ENCODE data around the gene EYS. TPM values are rescaled to one million over a fixed set of nuclear protein-coding genes. Genes with fewer than 3 reads are reported as not detected.

Gene EYS
- total RNA-seq, 5 donors from 2014 or later (not counting 1 experiment from before 2014, with no cell fraction given) = not detected

DNA sequence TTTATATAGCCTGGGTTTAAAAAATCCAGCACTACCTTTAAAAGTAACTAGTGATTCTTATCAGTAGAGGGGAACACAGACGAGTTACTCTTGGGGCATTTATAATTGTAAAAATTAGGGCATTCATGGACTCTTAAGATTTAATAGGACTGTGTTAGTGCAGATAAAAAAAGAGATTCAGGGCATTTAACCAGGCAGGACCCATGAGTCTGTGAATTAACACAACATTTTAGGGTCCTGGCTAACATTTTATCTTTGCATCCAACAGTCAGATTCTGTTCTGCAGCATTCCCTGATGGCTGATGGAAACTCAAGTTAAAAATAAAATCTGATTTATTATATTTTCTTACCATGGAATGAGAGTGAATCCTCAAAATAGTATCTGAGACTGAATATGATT lies 1297.1 kb downstream of the EYS start:
- H3K27ac ChIP-seq (ENCODE audit: low read length) = no peak overlapping the region
- no peaks in the 10 kb centered on the region for H3K4me1 ChIP-seq (ENCODE audit: control insufficient read depth in 1 of 2, extremely low read depth in 1 of 2, insufficient read depth in 2 of 2, low read length in 2 of 2)
- H3K36me3 Mint-ChIP-seq = no peaks in the 10 kb centered on the region
- ATAC-seq (replicated peaks in 1 of 4) (no peak), DNase-seq (no peak)
- no peak overlapping the region for H3K4me3 ChIP-seq (ENCODE audit: control insufficient read depth in 1 of 2, extremely low read depth in 1 of 2, low read length in 1 of 2)
- no peaks in the 10 kb centered on the region for H3K9me3 ChIP-seq
- peaks cover 11 to 13% (median 11%) of the 10 kb centered on the region in 3 donors for H3K9me3 Mint-ChIP-seq
- ChIA-PET POLR2A (no interaction called here), CTCF (no interaction called here)
- no peaks in the 10 kb centered on the region for H3K27me3 ChIP-seq (replicated peaks in 1 of 2; ENCODE audit: control insufficient read depth in 2 of 2, extremely low read depth in 1 of 2, insufficient read depth in 2 of 2, low read length in 1 of 2)
- WGBS (ENCODE audit: insufficient coverage) = 33% methylated on average over 1 of the region's 1 CpG
- H3K27me3 Mint-ChIP-seq = no peaks in the 10 kb centered on the region
- H3K27ac Mint-ChIP-seq = no peak overlapping the region
- no peaks in the 10 kb centered on the region for H3K36me3 ChIP-seq (ENCODE audit: control insufficient read depth in 2 of 2, extremely low read depth in 1 of 2, insufficient read depth in 1 of 2, low read length in 1 of 2)
- H3K4me1 Mint-ChIP-seq = no peaks in the 10 kb centered on the region
- H3K4me3 Mint-ChIP-seq = no peak overlapping the region

DNA sequence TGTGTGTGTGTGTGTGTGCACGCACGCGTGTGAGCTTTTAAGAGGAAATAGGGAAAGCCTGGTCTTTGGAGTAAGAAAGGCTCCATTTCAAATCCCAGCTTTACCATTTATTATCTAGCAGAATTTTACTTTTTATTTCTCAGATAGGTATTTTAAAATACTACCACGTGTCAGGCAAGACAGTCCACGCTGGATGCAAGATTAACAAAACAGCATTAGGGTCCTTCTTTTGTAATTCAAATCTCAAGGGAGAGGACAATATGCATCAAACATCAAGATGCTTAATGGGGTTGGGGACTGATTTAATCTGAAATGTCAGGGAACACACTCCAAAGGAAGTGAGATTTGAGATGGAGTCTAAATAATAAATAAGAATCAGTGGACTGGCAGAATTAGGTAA lies 1302.6 kb downstream of the EYS start:
- ATAC-seq (replicated peaks in 1 of 4) (no peak), DNase-seq (no peak)
- H3K27ac ChIP-seq (ENCODE audit: low read length) = no peak overlapping the region
- no peak overlapping the region for H3K27ac Mint-ChIP-seq
- no peak overlapping the region for H3K4me3 ChIP-seq (ENCODE audit: control insufficient read depth in 1 of 2, extremely low read depth in 1 of 2, low read length in 1 of 2)
- no CpG with 5 or more reads among the region's 5 CpGs for WGBS (ENCODE audit: insufficient coverage)
- no peaks in the 10 kb centered on the region for H3K4me1 Mint-ChIP-seq
- ChIA-PET POLR2A (no interaction called here), CTCF (no interaction called here)
- H3K9me3 Mint-ChIP-seq = peaks cover 5 to 18% (median 11%) of the 10 kb centered on the region in 3 donors
- H3K4me1 ChIP-seq (ENCODE audit: control insufficient read depth in 1 of 2, extremely low read depth in 1 of 2, insufficient read depth in 2 of 2, low read length in 2 of 2) = no peaks in the 10 kb centered on the region
- H3K27me3 Mint-ChIP-seq = no peaks in the 10 kb centered on the region
- H3K36me3 Mint-ChIP-seq = no peaks in the 10 kb centered on the region
- H3K9me3 ChIP-seq = no peaks in the 10 kb centered on the region
- no peaks in the 10 kb centered on the region for H3K27me3 ChIP-seq (replicated peaks in 1 of 2; ENCODE audit: control insufficient read depth in 2 of 2, extremely low read depth in 1 of 2, insufficient read depth in 2 of 2, low read length in 1 of 2)
- no peaks in the 10 kb centered on the region for H3K36me3 ChIP-seq (ENCODE audit: control insufficient read depth in 2 of 2, extremely low read depth in 1 of 2, insufficient read depth in 1 of 2, low read length in 1 of 2)
- no peak overlapping the region for H3K4me3 Mint-ChIP-seq

DNA sequence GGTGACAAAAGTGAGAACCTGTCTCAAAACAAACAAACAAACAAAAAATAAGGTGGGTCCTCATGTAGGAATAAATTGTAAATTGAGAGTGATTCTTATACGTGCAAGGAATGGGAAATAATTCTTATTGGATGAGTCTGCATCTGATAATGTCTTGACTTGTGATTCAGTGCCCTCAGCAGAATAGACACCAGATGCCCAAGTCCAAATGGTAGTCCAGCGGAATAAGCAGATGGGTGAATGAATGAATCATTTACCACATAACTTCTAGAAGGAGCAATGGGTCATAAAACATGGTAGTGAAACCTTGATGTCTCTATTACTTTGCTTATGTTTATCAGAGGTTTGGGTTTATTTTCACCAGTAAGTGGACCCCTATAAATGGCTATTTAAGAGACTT lies 1323.7 kb downstream of the EYS start:
- peaks cover 4 to 16% (median 16%) of the 10 kb centered on the region in 3 donors for H3K9me3 Mint-ChIP-seq
- H3K36me3 ChIP-seq (ENCODE audit: control insufficient read depth in 2 of 2, extremely low read depth in 1 of 2, insufficient read depth in 1 of 2, low read length in 1 of 2) = no peaks in the 10 kb centered on the region
- no peak overlapping the region for H3K4me3 ChIP-seq (ENCODE audit: control insufficient read depth in 1 of 2, extremely low read depth in 1 of 2, low read length in 1 of 2)
- no peak for ATAC-seq (replicated peaks in 1 of 4)
- no peaks in the 10 kb centered on the region for H3K4me1 Mint-ChIP-seq
- WGBS (ENCODE audit: insufficient coverage) = no CpG with 5 or more reads among the region's 2 CpGs
- DNase-seq = no peak
- H3K27ac Mint-ChIP-seq = no peak overlapping the region
- H3K27ac ChIP-seq (ENCODE audit: low read length) = no peak overlapping the region
- H3K36me3 Mint-ChIP-seq = no peaks in the 10 kb centered on the region
- H3K4me1 ChIP-seq (ENCODE audit: control insufficient read depth in 1 of 2, extremely low read depth in 1 of 2, insufficient read depth in 2 of 2, low read length in 2 of 2) = no peaks in the 10 kb centered on the region
- H3K27me3 Mint-ChIP-seq = no peaks in the 10 kb centered on the region
- CTCF ChIA-PET = no interaction called here
- POLR2A ChIA-PET = no interaction called here
- H3K4me3 Mint-ChIP-seq = no peak overlapping the region
- H3K9me3 ChIP-seq = no peaks in the 10 kb centered on the region
- H3K27me3 ChIP-seq (replicated peaks in 1 of 2; ENCODE audit: control insufficient read depth in 2 of 2, extremely low read depth in 1 of 2, insufficient read depth in 2 of 2, low read length in 1 of 2) = no peaks in the 10 kb centered on the region

DNA sequence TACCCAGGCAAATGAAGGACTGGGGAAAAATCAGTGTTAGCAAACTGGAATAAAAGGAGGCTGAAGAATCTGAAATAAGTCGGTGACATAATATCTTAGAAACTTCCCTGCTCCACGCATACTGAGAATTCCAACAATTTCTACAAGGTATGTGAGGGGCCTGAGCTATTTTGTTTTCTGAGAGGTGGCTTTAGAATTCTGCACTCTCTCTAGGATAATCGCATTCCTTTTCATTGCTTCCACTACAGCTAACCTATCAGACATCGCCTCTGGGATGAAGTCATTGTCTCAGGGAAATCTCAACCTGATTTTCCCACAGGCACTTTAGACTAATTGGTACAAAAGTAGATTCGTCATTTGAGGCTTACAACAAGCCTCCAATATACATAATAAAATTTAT lies 1330.6 kb downstream of the EYS start:
- no peak overlapping the region for H3K27ac ChIP-seq (ENCODE audit: low read length)
- no CpG with 5 or more reads among the region's 5 CpGs for WGBS (ENCODE audit: insufficient coverage)
- Mint-ChIP-seq H3K36me3 (no peaks in the 10 kb centered on the region), H3K27ac (no peak overlapping the region), H3K27me3 (no peaks in the 10 kb centered on the region), H3K4me1 (no peaks in the 10 kb centered on the region), H3K4me3 (no peak overlapping the region), H3K9me3 (peaks cover 18 to 27% (median 18%) of the 10 kb centered on the region in 3 donors)
- H3K27me3 ChIP-seq (replicated peaks in 1 of 2; ENCODE audit: control insufficient read depth in 2 of 2, extremely low read depth in 1 of 2, insufficient read depth in 2 of 2, low read length in 1 of 2) = no peaks in the 10 kb centered on the region
- no peaks in the 10 kb centered on the region for H3K4me1 ChIP-seq (ENCODE audit: control insufficient read depth in 1 of 2, extremely low read depth in 1 of 2, insufficient read depth in 2 of 2, low read length in 2 of 2)
- no peaks in the 10 kb centered on the region for H3K9me3 ChIP-seq
- no peak overlapping the region for H3K4me3 ChIP-seq (ENCODE audit: control insufficient read depth in 1 of 2, extremely low read depth in 1 of 2, low read length in 1 of 2)
- H3K36me3 ChIP-seq (ENCODE audit: control insufficient read depth in 2 of 2, extremely low read depth in 1 of 2, insufficient read depth in 1 of 2, low read length in 1 of 2) = no peaks in the 10 kb centered on the region
- DNase-seq = no peak
- no peak for ATAC-seq (replicated peaks in 1 of 4)
- CTCF ChIA-PET = no interaction called here
- POLR2A ChIA-PET = no interaction called here

DNA sequence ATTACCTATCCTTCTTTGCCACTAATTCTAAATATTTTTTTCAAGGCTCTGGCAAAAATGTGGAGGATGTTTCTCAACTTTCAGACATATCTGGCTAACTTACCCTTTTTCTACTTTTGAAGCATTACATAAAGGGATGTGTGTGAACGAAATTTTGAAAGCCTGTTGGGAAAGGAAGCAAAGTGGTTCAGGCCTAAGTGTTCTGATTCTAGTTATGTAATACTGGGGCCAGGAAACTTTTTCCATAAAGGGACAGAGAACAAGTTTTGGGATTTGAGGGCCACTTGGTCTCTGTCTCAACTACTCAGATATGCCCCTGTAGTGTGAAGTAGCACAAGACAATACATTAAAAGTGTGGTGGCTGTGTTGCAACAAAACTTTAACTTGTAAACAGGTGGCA lies 1349.6 kb downstream of the EYS start:
- no peaks in the 10 kb centered on the region for H3K36me3 Mint-ChIP-seq
- WGBS (ENCODE audit: insufficient coverage) = no CpG with 5 or more reads among the region's 1 CpG
- no peak for ATAC-seq (replicated peaks in 1 of 4)

DNA sequence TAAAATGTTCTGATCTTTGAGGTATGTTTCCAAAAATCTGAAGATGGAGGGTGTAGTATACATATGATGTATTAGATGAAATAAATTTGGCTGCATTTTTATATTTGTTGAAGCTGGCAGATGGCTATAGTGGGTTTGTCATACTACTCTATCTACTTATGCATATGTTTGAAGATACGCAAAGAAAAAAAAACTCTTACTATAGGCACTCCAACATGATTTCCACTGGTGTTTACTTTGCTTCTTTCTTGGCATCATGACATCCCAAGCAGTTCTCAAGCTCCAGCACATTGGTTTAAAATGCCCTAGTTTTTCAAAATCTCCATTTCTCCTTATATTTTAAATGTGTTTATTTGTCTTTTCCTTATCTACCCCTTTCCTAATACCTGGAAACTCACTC lies 1359.6 kb downstream of the EYS start:
- ATAC-seq (replicated peaks in 1 of 4) (no peak), DNase-seq (no peak)
- Histone ChIP-seq H3K9me3 (no peaks in the 10 kb centered on the region), H3K27me3 (replicated peaks in 1 of 2; ENCODE audit: control insufficient read depth in 2 of 2, extremely low read depth in 1 of 2, insufficient read depth in 2 of 2, low read length in 1 of 2) (no peaks in the 10 kb centered on the region), H3K27ac (ENCODE audit: low read length) (no peak overlapping the region), H3K4me1 (ENCODE audit: control insufficient read depth in 1 of 2, extremely low read depth in 1 of 2, insufficient read depth in 2 of 2, low read length in 2 of 2) (no peaks in the 10 kb centered on the region), H3K36me3 (ENCODE audit: control insufficient read depth in 2 of 2, extremely low read depth in 1 of 2, insufficient read depth in 1 of 2, low read length in 1 of 2) (no peaks in the 10 kb centered on the region), H3K4me3 (ENCODE audit: control insufficient read depth in 1 of 2, extremely low read depth in 1 of 2, low read length in 1 of 2) (no peak overlapping the region)
- no peaks in the 10 kb centered on the region for H3K36me3 Mint-ChIP-seq
- H3K27ac Mint-ChIP-seq = no peak overlapping the region
- no peak overlapping the region for H3K4me3 Mint-ChIP-seq
- no peaks in the 10 kb centered on the region for H3K27me3 Mint-ChIP-seq
- H3K4me1 Mint-ChIP-seq = no peaks in the 10 kb centered on the region
- WGBS (ENCODE audit: insufficient coverage) = no CpG with 5 or more reads among the region's 1 CpG
- H3K9me3 Mint-ChIP-seq = peaks cover 5 to 20% (median 9%) of the 10 kb centered on the region in 3 donors
- ChIA-PET POLR2A (no interaction called here), CTCF (no interaction called here)

More for the DNA sequence above, 1349.6 kb downstream of the EYS start:
- Histone ChIP-seq H3K27me3 (replicated peaks in 1 of 2; ENCODE audit: control insufficient read depth in 2 of 2, extremely low read depth in 1 of 2, insufficient read depth in 2 of 2, low read length in 1 of 2) (no peaks in the 10 kb centered on the region), H3K27ac (ENCODE audit: low read length) (no peak overlapping the region), H3K9me3 (no peaks in the 10 kb centered on the region), H3K4me3 (ENCODE audit: control insufficient read depth in 1 of 2, extremely low read depth in 1 of 2, low read length in 1 of 2) (no peak overlapping the region), H3K4me1 (ENCODE audit: control insufficient read depth in 1 of 2, extremely low read depth in 1 of 2, insufficient read depth in 2 of 2, low read length in 2 of 2) (no peaks in the 10 kb centered on the region), H3K36me3 (ENCODE audit: control insufficient read depth in 2 of 2, extremely low read depth in 1 of 2, insufficient read depth in 1 of 2, low read length in 1 of 2) (no peaks in the 10 kb centered on the region)
- DNase-seq = no peak
- POLR2A ChIA-PET = no interaction called here
- no peaks in the 10 kb centered on the region for H3K27me3 Mint-ChIP-seq
- H3K4me3 Mint-ChIP-seq = no peak overlapping the region
- peaks cover 0 to 14% (median 13%) of the 10 kb centered on the region in 3 donors for H3K9me3 Mint-ChIP-seq
- CTCF ChIA-PET = no interaction called here
- no peaks in the 10 kb centered on the region for H3K4me1 Mint-ChIP-seq
- H3K27ac Mint-ChIP-seq = no peak overlapping the region

DNA sequence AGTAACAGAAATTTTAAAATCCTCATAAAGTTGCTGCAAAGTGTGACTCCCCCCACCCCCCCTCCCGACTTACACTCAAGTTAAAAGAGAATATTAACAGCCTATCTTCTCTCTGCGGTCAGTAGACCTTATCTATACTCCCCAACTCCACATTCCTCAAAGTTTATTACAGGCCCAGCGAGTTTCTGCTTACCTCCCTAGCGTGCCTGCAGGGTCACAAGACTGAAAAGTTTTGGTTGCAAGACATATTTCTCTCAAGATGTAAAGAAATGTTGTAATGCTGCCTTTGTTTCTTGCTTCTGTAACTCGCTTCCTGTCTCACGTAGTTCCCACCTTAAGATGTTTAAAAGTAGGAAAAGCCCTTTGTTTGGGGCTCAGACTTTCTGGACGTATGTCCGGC lies 1371.8 kb downstream of the EYS start:
- 83% methylated on average over 2 of the region's 8 CpGs for WGBS (ENCODE audit: insufficient coverage)
- Mint-ChIP-seq H3K36me3 (no peaks in the 10 kb centered on the region), H3K9me3 (peaks cover 12 to 28% (median 17%) of the 10 kb centered on the region in 3 donors), H3K4me3 (no peak overlapping the region), H3K27ac (no peak overlapping the region), H3K4me1 (no peaks in the 10 kb centered on the region), H3K27me3 (no peaks in the 10 kb centered on the region)
- no peak for ATAC-seq (replicated peaks in 1 of 4)
- H3K27me3 ChIP-seq (replicated peaks in 1 of 2; ENCODE audit: control insufficient read depth in 2 of 2, extremely low read depth in 1 of 2, insufficient read depth in 2 of 2, low read length in 1 of 2) = no peaks in the 10 kb centered on the region
- CTCF ChIA-PET = no interaction called here
- no peaks in the 10 kb centered on the region for H3K4me1 ChIP-seq (ENCODE audit: control insufficient read depth in 1 of 2, extremely low read depth in 1 of 2, insufficient read depth in 2 of 2, low read length in 2 of 2)
- H3K36me3 ChIP-seq (ENCODE audit: control insufficient read depth in 2 of 2, extremely low read depth in 1 of 2, insufficient read depth in 1 of 2, low read length in 1 of 2) = no peaks in the 10 kb centered on the region
- POLR2A ChIA-PET = no interaction called here
- no peak overlapping the region for H3K27ac ChIP-seq (ENCODE audit: low read length)
- H3K9me3 ChIP-seq = no peaks in the 10 kb centered on the region
- no peak overlapping the region for H3K4me3 ChIP-seq (ENCODE audit: control insufficient read depth in 1 of 2, extremely low read depth in 1 of 2, low read length in 1 of 2)
- no peak for DNase-seq
